ENCODE results near the gene RAPGEF5. TPM values are rescaled to one million over a fixed set of nuclear protein-coding genes. Genes with fewer than 3 reads are reported as not detected.

RAPGEF5 gene
- total and polyA plus RNA-seq, 2 experiments from 2014 or later, result 0.11 to 0.86 TPM

DNA sequence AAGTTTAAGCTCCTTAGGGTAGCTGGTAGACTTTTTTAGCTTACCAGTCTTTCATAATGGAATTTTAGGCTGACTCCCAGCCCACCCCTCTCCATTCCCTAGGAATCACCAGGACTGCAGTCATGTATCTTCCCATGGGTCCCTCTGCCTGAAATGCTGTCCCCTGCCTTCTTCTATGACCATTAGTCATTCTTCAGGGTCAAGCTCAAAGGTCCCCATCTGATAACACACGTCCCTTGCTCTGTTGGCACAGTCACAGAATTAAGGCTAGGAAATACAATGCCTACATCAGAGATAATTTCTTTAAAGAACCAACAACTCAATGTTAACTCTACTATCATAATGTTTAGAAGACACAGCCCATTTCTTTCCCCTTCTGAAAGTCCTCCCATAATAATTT, 140.6 kb downstream of the RAPGEF5 start:
- Histone ChIP-seq H3K4me2 (ENCODE audit: unreplicated experiment) (no peak overlapping the region), H3K9ac (no peak overlapping the region), H3K36me3 (ENCODE audit: low read depth) (no peaks in the 10 kb centered on the region), H2AFZ (no peak overlapping the region), H3K27ac (no peak overlapping the region), H3K4me3 (no peak overlapping the region), H4K20me1 (ENCODE audit: insufficient read depth) (no peaks in the 10 kb centered on the region), H3K4me1 (ENCODE audit: insufficient read depth) (no peaks in the 10 kb centered on the region), H3K9me2 (ENCODE audit: insufficient read depth) (0 out of 2 replicates have a peak, but pooled peaks cover 4% of the 10 kb centered on the region), H3K27me3 (replicated peaks; ENCODE audit: insufficient read depth) (no peaks in the 10 kb centered on the region), H3K9me3 (ENCODE audit: low read depth) (no peaks in the 10 kb centered on the region), H3K79me2 (ENCODE audit: insufficient read depth) (no peaks in the 10 kb centered on the region), H3F3A (ENCODE audit: insufficient read depth) (no peaks in the 10 kb centered on the region)
- no peak for DNase-seq
- in situ Hi-C loops (cut with MboI), result no loop called here
- 31 to 41% methylated on average over 1 of the region's 1 CpG for WGBS, 2 experiments (ENCODE audit: low coverage in 1 of 2, low lambda C conversion rate in 2 of 2, missing lambda C conversion rate in 2 of 2)
- TF ChIP-seq EZH2phosphoT487 (IDR thresholded peaks at IDR 0.05; ENCODE audit: insufficient read depth, low read depth) (no peak), EZH2 (IDR thresholded peaks at IDR 0.05; ENCODE audit: insufficient read depth, poor library complexity, severe bottlenecking) (no peak)

GRCh38 chr7:22214000-22214399, 143.0 kb downstream of the RAPGEF5 start:
- Histone ChIP-seq H3F3A (ENCODE audit: insufficient read depth) (no peaks in the 10 kb centered on the region), H3K4me1 (ENCODE audit: insufficient read depth) (0 out of 2 replicates have a peak, but pooled peaks cover 6% of the 10 kb centered on the region), H4K20me1 (ENCODE audit: insufficient read depth) (no peaks in the 10 kb centered on the region), H3K36me3 (ENCODE audit: low read depth) (no peaks in the 10 kb centered on the region), H3K9me3 (ENCODE audit: low read depth) (no peaks in the 10 kb centered on the region), H3K27ac (no peak overlapping the region), H3K9me2 (ENCODE audit: insufficient read depth) (0 out of 2 replicates have a peak, but pooled peaks cover 4% of the 10 kb centered on the region), H2AFZ (no peak overlapping the region), H3K27me3 (replicated peaks; ENCODE audit: insufficient read depth) (no peaks in the 10 kb centered on the region), H3K9ac (no peak overlapping the region), H3K4me2 (ENCODE audit: unreplicated experiment) (no peak overlapping the region), H3K79me2 (ENCODE audit: insufficient read depth) (no peaks in the 10 kb centered on the region), H3K4me3 (no peak overlapping the region)
- DNase-seq, result no peak
- in situ Hi-C loops (cut with MboI), result no loop called here
- 48 to 56% methylated on average over 3 of the region's 3 CpGs for WGBS, 2 experiments (ENCODE audit: low coverage in 1 of 2, low lambda C conversion rate in 2 of 2, missing lambda C conversion rate in 2 of 2)
- TF ChIP-seq EZH2 (IDR thresholded peaks at IDR 0.05; ENCODE audit: insufficient read depth, poor library complexity, severe bottlenecking), result no peak
- no peak for TF ChIP-seq EZH2phosphoT487 (IDR thresholded peaks at IDR 0.05; ENCODE audit: insufficient read depth, low read depth)

- Histone ChIP-seq H3K9ac (no peak overlapping the region), H4K20me1 (ENCODE audit: insufficient read depth) (no peaks in the 10 kb centered on the region), H3K36me3 (ENCODE audit: low read depth) (no peaks in the 10 kb centered on the region), H3K9me2 (ENCODE audit: insufficient read depth) (0 out of 2 replicates have a peak, but pooled peaks cover 4% of the 10 kb centered on the region), H3K4me2 (ENCODE audit: unreplicated experiment) (no peak overlapping the region), H3K4me1 (ENCODE audit: insufficient read depth) (0 out of 2 replicates have a peak, but pooled peaks cover 6% of the 10 kb centered on the region), H3K27me3 (replicated peaks; ENCODE audit: insufficient read depth) (no peaks in the 10 kb centered on the region), H3K79me2 (ENCODE audit: insufficient read depth) (no peaks in the 10 kb centered on the region), H3K9me3 (ENCODE audit: low read depth) (no peaks in the 10 kb centered on the region), H3K27ac (no peak overlapping the region), H2AFZ (no peak overlapping the region), H3K4me3 (no peak overlapping the region), H3F3A (ENCODE audit: insufficient read depth) (no peaks in the 10 kb centered on the region)
- in situ Hi-C loops (cut with MboI), result no loop called here
- DNase-seq, result no peak
- TF ChIP-seq EZH2 (IDR thresholded peaks at IDR 0.05; ENCODE audit: insufficient read depth, poor library complexity, severe bottlenecking), result no peak
- no peak for TF ChIP-seq EZH2phosphoT487 (IDR thresholded peaks at IDR 0.05; ENCODE audit: insufficient read depth, low read depth)
- 20 to 21% methylated on average over 2 of the region's 2 CpGs for WGBS, 2 experiments (ENCODE audit: low coverage in 1 of 2, low lambda C conversion rate in 2 of 2, missing lambda C conversion rate in 2 of 2)
Observed at GRCh38 chr7:22213081-22213480, 143.9 kb downstream of the RAPGEF5 start.

DNA sequence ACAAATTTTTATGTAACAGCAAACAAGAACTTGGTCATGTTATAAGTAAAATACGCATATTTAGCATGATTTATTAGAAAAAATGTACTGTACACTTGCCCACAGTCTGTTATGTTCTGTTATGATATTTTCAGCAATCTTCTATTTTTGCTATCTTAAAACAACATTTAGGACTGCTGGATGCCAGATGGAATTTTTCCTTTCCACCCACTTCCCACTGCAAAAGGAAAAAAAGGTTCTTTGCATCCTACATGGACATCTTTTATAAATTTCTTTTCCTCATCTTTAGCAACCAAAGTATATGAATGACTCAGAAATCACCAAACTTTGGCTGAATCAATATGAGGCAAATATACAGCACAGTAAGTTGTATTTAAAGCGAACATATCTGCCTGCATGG, 146.0 kb downstream of the RAPGEF5 start:
- no peak for TF ChIP-seq EZH2 (IDR thresholded peaks at IDR 0.05; ENCODE audit: insufficient read depth, poor library complexity, severe bottlenecking)
- in situ Hi-C loops (cut with MboI), result no loop called here
- WGBS, 2 experiments (ENCODE audit: low coverage in 1 of 2, low lambda C conversion rate in 2 of 2, missing lambda C conversion rate in 2 of 2), result 37 to 47% methylated on average over 2 of the region's 2 CpGs
- H3K36me3 ChIP-seq (ENCODE audit: low read depth), result no peaks in the 10 kb centered on the region
- no peaks in the 10 kb centered on the region for H3K9me3 ChIP-seq (ENCODE audit: low read depth)
- 0 out of 2 replicates have a peak, but pooled peaks cover 6% of the 10 kb centered on the region for H3K4me1 ChIP-seq (ENCODE audit: insufficient read depth)
- H3K27ac ChIP-seq, result no peak overlapping the region
- H3K4me2 ChIP-seq (ENCODE audit: unreplicated experiment), result no peak overlapping the region
- no peaks in the 10 kb centered on the region for H4K20me1 ChIP-seq (ENCODE audit: insufficient read depth)
- no peak overlapping the region for H3K4me3 ChIP-seq
- no peak for DNase-seq
- H2AFZ ChIP-seq, result no peak overlapping the region
- no peak overlapping the region for H3K9ac ChIP-seq
- no peaks in the 10 kb centered on the region for H3K9me2 ChIP-seq (ENCODE audit: insufficient read depth)
- no peaks in the 10 kb centered on the region for H3K79me2 ChIP-seq (ENCODE audit: insufficient read depth)
- H3F3A ChIP-seq (ENCODE audit: insufficient read depth), result no peaks in the 10 kb centered on the region
- H3K27me3 ChIP-seq (replicated peaks; ENCODE audit: insufficient read depth), result no peaks in the 10 kb centered on the region

DNA sequence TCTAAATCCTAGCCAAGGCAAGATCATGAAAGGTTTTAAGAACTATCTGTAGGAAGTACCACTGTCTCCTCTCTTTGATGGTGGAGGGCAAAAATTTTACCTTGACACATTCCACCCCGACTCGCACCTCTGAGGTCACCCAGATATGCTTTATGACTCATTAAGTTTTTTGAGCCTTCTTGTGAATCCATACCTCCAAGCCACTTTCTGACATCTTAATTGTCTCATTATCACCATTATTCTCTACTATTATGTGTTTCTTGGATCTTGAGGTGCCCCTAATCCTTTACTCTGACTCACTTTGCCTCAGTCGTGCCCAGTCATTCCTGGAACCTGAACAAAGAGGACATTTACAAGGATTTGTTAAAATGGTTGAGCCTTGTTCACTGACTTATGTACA, 146.6 kb downstream of the RAPGEF5 start:
- Histone ChIP-seq H3K36me3 (ENCODE audit: low read depth) (no peaks in the 10 kb centered on the region), H3K9ac (no peak overlapping the region), H3K27ac (no peak overlapping the region), H3K27me3 (replicated peaks; ENCODE audit: insufficient read depth) (no peaks in the 10 kb centered on the region), H2AFZ (no peak overlapping the region), H3K9me2 (ENCODE audit: insufficient read depth) (no peaks in the 10 kb centered on the region), H3K4me2 (ENCODE audit: unreplicated experiment) (no peak overlapping the region), H3K4me1 (ENCODE audit: insufficient read depth) (0 out of 2 replicates have a peak, but pooled peaks cover 6% of the 10 kb centered on the region), H3F3A (ENCODE audit: insufficient read depth) (no peaks in the 10 kb centered on the region), H3K79me2 (ENCODE audit: insufficient read depth) (no peaks in the 10 kb centered on the region), H3K9me3 (ENCODE audit: low read depth) (no peaks in the 10 kb centered on the region), H3K4me3 (no peak overlapping the region), H4K20me1 (ENCODE audit: insufficient read depth) (no peaks in the 10 kb centered on the region)
- TF ChIP-seq EZH2 (IDR thresholded peaks at IDR 0.05; ENCODE audit: insufficient read depth, poor library complexity, severe bottlenecking) (no peak), EZH2phosphoT487 (IDR thresholded peaks at IDR 0.05; ENCODE audit: insufficient read depth, low read depth) (no peak)
- in situ Hi-C loops (cut with MboI), result no loop called here
- DNase-seq, result no peak
- WGBS, 2 experiments (ENCODE audit: low coverage in 1 of 2, low lambda C conversion rate in 2 of 2, missing lambda C conversion rate in 2 of 2), result 46 to 57% methylated on average over 3 of the region's 3 CpGs
